ENCODE results near the gene PREX1.
"Not testable (repeated sequence)": the region's sequence is repeated elsewhere in the genome, so short reads cannot be mapped to it uniquely, and the experiment has no call there.

PREX1 gene

DNA sequence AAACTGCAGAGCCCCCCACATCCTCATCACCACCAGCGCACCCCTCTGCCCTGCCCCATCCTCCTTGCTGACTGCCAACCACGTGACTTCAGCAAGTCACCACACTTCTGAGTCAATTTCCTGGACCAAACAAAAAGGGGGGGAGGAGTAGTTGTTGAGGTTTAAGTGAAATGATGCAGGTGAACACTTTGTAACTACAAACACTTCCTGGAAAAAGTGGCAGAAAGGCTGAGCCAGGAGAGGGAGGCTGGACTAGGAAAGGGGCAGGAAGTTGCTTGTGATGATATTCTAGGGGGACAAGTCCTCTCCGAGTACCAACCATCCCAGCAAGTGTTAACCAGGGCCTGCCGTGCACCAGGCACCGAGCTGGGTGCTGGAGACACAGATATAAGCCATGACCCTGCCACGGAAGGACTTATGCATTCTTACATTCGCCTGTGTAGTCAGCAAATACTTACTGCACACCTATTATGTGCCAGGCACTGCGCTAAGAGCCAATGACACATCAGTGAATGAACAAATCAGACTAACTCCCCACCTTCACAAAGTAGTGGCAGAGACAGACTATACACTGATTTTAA is 67.3 kb downstream of the PREX1 start:
- H3K4me3 ChIP-seq (ENCODE audit: low read length), result no peak overlapping the region
- TF ChIP-seq, protein P1, sequence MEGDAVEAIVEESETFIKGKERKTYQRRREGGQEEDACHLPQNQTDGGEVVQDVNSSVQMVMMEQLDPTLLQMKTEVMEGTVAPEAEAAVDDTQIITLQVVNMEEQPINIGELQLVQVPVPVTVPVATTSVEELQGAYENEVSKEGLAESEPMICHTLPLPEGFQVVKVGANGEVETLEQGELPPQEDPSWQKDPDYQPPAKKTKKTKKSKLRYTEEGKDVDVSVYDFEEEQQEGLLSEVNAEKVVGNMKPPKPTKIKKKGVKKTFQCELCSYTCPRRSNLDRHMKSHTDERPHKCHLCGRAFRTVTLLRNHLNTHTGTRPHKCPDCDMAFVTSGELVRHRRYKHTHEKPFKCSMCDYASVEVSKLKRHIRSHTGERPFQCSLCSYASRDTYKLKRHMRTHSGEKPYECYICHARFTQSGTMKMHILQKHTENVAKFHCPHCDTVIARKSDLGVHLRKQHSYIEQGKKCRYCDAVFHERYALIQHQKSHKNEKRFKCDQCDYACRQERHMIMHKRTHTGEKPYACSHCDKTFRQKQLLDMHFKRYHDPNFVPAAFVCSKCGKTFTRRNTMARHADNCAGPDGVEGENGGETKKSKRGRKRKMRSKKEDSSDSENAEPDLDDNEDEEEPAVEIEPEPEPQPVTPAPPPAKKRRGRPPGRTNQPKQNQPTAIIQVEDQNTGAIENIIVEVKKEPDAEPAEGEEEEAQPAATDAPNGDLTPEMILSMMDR (conservative IDR thresholded peaks at IDR 0.05; ENCODE audit: low read length), result no peak
- peak; percentile 28 for DNase-seq (ENCODE audit: low read depth)

DNA sequence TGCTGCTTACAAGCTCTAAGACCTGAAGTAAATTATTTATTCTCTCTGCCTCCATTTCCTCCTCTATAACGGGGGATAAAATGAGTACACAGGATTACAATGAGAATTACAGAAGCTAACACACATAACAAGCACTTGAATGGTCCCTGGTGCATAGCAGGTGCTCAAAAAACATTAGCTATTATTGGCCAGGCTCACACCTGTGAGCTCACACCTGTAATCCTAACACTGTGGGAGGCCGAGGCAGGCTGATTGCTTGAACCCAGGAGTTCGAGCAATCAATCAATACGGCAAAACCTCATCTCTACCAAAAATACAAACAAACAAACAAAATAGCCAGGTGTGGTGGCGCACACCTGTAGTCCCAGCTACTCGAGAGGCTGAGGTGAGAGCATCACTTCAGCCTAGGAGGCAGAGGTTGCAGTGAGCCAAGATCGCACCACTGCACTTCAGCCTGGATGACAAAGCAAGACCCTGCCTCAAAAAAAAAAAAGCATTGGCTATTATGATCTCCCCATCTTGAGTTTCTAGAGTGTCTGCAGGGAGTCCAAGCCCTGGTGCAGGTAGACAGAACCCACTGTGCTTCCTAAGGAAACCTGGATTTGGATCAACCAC is 68.1 kb downstream of the PREX1 start:
- DNase-seq (ENCODE audit: low read depth), result no peak
- TF ChIP-seq, protein P1 (conservative IDR thresholded peaks at IDR 0.05; ENCODE audit: low read length), result no peak
- no peak overlapping the region for H3K4me3 ChIP-seq (ENCODE audit: low read length)

DNA sequence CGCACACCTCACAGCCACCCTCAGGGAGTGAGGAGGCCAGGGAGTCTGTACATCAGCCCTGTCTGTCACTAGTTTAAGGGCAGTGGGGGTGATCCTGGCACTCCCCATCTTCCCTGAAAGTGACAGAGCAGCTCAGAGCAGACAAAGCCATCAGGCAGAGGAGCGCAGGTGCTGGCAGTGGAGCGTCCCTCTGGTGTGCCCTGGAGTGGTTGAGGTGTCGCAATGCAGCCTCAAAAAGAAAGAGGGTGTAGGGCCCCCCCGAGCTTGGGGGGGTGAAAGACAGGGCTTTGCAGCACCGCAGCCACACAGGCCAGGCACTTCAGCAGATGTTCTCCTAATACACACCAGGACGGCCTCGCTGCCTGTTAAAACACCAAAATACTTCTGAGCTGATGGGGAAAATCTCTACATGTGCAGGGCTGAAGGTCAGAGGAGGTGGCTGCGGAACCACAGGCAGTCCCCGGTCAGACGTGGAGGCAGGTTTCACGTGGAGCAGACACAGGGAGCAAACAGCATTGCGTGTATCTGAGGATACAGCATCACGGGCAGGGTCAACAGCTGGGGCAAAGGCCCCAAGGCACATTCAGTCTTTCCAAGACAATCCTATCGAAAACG is 69.5 kb downstream of the PREX1 start:
- DNase-seq (ENCODE audit: low read depth), result no peak
- H3K4me3 ChIP-seq (ENCODE audit: low read length), result no peak overlapping the region
- TF ChIP-seq, protein P1 (conservative IDR thresholded peaks at IDR 0.05; ENCODE audit: low read length), result no peak

DNA sequence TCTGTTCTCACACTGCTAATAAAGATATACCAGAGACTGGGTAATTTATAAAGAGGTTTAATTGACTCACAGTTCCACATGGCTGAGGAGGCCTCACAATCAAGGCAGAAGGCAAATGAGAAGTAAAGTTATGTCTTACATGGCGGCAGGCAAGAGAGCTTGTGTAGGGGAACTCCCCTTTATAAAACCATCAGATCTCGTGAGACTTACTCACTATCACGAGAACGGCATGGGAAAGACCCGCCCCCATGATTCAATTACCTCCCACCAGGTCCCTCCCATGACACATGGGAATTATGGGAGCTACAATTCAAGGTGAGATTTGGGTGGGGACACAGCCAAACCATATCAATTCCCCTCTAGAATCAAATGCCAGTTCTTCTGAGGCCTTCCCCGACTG is 71.0 kb downstream of the PREX1 start:
- not testable (repeated sequence) for H3K4me3 ChIP-seq (ENCODE audit: low read length); DNase-seq (ENCODE audit: low read depth)

DNA sequence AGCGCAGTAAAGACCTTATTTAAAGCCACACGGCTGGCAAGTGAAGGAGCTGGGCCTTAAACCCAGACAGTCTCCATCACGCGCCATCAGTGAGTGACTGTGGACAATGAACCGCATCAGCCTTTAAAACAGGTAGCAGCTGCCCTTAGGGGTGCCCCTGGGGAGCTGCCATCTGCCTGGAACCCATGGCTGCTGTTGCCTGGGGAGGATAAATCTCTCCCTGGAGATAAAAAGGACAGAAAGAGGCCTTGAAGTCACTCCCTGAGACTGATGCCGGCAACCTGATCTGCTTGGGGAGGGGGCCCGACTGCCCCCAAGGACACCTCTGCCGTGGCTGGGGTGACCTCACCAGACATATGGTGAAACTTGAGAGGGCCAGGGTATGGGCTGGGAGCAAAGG is 73.5 kb downstream of the PREX1 start:
- no peak overlapping the region for H3K4me3 ChIP-seq (ENCODE audit: low read length)

DNA sequence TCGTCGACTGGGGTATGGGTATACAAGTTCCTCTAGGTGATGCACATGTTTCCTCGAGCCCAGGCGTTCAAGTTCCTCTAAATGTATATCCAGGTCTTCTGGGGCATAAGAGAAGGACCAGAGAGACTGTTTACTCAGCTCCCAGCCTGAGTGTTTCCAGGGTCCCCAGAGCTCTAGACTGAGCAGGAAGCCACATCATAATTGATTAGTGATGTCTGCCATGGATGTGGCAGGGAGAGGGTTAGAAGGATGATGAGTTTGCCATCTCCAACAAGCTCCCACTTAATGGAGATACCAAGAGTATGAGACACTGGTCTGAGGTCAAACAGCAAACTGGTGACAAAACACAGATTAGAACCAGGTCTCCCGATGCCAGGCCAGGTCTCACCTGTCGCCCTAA is 74.8 kb downstream of the PREX1 start:
- H3K4me3 ChIP-seq (ENCODE audit: low read length), result no peak overlapping the region
- no peak for DNase-seq (ENCODE audit: low read depth)
- TF ChIP-seq, protein P1 (conservative IDR thresholded peaks at IDR 0.05; ENCODE audit: low read length), result no peak

More for the DNA sequence above, 73.5 kb downstream of the PREX1 start:
- TF ChIP-seq, protein P1 (conservative IDR thresholded peaks at IDR 0.05; ENCODE audit: low read length), result no peak
- no peak for DNase-seq (ENCODE audit: low read depth)

DNA sequence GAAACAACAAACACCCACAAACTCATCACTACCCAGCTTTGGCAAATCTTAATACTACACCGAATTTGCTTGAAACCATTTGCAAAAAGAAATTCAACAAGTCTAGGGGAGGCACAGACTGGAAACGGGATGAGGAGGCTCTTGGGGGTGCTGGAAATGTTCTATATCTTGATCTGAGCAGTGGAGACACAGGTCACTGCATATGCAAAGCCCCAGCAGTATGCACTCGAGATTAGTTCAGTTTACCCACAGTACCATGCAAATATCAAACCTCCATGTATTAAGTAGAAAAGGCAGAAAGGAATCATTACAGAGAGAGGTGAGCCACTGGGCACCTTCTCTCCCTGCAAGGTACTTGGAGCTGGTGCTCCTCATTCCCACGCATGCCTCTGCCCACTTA is 75.9 kb downstream of the PREX1 start:
- H3K4me3 ChIP-seq (ENCODE audit: low read length), result no peak overlapping the region
- TF ChIP-seq, protein P1 (conservative IDR thresholded peaks at IDR 0.05; ENCODE audit: low read length), result no peak
- DNase-seq (ENCODE audit: low read depth), result no peak

Data from AG10803 (cell line).